Left kidney (tissue), 2 donors: ENCODE data around the gene PSME3. TPM values are rescaled to one million over a fixed set of nuclear protein-coding genes. Genes with fewer than 3 reads are reported as not detected.
"Not testable (repeated sequence)": the region's sequence is repeated elsewhere in the genome, so short reads cannot be mapped to it uniquely, and the experiment has no call there.

Source experiments
- DNase-seq: peaks from one replicate; pipeline ENCODE4 v3.0.0-alpha.2; 2013
- polyA plus RNA-seq: library from polyadenylated mRNA; unstranded; fragments of 120-200 nt; gene quantifications from one replicate; pipeline ENCODE4 v1.2.1, GENCODE V29; 2013; ENCODE audit not compliant: insufficient read length

PSME3 gene
- polyA plus RNA-seq, 1 donor: 108 TPM

DNA sequence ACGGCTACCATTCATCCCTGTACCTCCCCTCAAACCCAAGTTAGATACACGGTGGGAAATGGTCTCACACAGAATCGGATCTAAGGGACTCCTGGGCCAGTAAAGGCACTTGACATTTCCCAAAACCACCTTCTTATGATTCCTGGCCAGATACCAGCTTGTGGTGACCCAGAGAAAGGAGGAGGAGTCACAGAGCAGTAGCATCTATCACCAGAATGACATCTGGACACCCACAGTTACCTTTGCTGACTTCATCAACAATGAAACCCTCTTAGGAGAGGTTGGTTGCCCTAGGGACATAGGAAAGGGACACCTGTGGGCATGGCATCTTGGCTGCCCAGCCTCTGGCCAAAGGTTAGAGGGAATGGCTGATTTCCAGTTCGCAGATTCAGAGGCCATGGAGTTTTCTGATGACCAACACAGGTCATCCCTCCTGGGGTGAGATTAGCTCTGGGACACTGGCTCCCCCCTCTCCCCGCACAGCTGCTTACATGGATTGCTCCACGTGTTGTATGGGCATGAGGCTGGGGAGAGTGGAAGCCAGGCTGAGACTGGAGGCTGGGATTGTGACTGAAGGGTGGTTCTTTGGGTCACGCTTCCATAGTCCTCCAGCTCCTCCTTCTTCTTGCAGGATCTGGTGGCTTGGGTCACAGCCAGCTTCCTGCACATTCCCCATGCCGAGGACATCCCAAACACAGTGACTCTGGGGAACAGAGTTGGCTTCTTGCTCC is 16.4 kb downstream of the PSME3 start:
- no peak for DNase-seq

DNA sequence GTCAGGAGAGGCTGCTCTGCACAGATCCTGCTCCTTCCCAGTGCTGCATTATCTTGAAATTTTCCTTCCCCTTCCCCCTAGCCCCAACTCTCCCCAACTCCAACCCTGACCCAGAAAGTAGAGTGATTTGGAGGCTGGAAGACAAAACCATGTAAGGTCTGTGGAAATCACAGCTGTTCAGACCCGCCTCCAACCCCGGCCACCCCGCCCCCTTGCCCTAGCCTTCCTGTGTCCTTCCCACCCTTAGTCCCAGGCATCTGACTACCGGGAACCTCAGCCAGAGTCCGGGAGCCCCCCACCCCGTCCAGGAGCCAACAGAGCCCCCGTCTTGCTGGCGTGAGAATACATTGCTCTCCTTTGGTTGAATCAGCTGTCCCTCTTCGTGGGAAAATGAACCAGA is 17.8 kb downstream of the PSME3 start, which contains the start of gene AOC3:
TSS of gene AOC3 (plus strand) at position 246 of the 400 bp plus-strand sequence. CDS start at position 391, 145 bp downstream.
- no peak for DNase-seq

DNA sequence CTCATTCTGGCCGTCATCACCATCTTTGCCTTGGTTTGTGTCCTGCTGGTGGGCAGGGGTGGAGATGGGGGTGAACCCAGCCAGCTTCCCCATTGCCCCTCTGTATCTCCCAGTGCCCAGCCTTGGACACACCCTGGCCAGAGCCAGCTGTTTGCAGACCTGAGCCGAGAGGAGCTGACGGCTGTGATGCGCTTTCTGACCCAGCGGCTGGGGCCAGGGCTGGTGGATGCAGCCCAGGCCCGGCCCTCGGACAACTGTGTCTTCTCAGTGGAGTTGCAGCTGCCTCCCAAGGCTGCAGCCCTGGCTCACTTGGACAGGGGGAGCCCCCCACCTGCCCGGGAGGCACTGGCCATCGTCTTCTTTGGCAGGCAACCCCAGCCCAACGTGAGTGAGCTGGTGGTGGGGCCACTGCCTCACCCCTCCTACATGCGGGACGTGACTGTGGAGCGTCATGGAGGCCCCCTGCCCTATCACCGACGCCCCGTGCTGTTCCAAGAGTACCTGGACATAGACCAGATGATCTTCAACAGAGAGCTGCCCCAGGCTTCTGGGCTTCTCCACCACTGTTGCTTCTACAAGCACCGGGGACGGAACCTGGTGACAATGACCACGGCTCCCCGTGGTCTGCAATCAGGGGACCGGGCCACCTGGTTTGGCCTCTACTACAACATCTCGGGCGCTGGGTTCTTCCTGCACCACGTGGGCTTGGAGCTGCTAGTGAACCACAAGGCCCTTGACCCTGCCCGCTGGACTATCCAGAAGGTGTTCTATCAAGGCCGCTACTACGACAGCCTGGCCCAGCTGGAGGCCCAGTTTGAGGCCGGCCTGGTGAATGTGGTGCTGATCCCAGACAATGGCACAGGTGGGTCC is 18.4 kb downstream of the PSME3 start:
- DNase-seq: not testable (repeated sequence)

DNA sequence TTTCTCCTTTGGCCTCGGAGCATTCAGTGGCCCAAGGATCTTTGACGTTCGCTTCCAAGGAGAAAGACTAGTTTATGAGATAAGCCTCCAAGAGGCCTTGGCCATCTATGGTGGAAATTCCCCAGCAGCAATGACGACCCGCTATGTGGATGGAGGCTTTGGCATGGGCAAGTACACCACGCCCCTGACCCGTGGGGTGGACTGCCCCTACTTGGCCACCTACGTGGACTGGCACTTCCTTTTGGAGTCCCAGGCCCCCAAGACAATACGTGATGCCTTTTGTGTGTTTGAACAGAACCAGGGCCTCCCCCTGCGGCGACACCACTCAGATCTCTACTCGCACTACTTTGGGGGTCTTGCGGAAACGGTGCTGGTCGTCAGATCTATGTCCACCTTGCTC is 19.2 kb downstream of the PSME3 start:
- no peak for DNase-seq

DNA sequence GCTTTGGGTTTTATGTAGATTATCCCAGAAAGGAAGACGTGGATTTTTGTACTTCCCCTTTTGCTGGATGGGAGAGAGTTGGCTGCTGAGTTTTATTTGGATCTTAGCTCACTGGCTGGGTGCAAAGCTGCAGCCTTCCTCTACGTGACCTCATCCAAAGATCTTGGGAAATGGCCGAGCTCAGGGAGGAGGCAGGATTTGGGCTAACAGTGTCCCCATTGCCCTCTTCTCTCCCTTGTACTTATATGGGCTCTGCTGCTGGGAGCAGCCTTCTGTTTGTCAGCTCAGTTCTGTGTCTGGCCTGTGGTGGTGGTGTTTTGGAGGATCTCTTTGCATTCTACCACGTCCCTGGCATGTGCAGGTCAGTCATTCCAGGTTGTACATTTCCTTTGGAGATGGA is 19.8 kb downstream of the PSME3 start:
- DNase-seq: no peak

DNA sequence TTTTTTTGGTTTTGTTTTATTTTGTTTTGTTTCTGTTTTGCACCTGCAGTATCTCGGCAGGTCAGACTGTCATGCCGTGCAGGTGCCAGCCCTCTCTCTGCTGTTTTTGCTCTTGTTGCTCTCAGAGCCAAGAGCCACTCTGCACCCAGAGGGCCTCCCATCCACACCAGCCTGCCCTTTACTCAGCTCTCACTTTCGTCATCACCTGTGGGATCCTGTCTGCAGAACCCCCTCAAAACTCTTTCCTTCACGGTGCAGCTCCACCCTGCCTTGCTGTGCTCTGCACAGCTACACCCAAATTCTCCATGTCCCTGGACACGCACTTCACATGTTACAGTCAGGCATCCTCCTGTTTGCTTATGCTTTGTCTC is 20.4 kb downstream of the PSME3 start:
- no peak for DNase-seq

DNA sequence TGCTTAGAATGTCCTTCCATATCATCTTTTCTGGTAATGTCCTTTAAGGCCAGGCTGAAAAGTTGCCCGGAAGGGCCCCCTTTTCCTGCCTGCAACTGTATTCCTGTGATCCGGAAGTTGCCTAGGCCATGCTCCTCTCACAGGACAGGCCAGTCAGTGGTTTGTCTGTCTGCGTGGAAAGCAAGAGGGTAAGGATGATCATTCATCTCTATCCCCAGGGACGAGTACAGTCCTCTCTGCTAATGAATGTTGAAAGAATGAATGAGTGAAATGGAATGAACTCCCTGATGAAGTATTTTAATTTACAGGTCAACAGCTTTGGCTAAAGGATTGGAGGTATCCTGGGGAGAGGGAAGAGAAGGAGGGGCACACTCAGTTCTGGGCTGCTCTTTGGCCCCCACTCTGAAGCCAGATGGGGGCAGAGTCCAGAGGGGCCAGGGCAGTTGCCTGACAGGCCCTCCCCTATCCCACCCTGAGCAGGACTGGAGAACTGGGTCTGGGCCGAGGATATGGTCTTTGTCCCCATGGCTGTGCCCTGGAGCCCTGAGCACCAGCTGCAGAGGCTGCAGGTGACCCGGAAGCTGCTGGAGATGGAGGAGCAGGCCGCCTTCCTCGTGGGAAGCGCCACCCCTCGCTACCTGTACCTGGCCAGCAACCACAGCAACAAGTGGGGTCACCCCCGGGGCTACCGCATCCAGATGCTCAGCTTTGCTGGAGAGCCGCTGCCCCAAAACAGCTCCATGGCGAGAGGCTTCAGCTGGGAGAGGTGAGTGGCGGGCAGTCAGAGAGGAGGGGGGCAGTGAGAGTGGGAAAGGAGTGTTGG is 21.0 kb downstream of the PSME3 start:
- DNase-seq: no peak

DNA sequence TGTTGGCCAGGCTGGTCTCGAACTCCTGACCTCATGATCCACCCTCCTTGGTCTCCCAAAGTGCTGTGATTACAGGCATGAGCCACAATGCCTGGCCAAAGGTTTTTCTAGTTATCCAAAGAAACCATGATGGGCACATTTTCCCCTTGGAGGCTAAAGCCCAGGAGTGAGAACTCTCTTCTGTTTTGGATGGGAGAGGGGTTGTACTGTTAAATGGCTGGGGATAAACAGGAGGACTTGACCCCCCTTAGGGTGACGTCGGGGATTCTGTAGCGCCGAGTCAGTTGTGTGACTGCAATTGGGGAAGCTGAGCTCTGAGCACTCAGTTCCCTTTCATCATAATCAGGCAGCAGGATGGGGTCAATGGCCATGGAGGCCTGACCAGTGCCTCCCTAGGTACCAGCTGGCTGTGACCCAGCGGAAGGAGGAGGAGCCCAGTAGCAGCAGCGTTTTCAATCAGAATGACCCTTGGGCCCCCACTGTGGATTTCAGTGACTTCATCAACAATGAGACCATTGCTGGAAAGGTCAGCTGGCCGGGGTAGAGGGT is 21.9 kb downstream of the PSME3 start:
- DNase-seq: no peak

DNA sequence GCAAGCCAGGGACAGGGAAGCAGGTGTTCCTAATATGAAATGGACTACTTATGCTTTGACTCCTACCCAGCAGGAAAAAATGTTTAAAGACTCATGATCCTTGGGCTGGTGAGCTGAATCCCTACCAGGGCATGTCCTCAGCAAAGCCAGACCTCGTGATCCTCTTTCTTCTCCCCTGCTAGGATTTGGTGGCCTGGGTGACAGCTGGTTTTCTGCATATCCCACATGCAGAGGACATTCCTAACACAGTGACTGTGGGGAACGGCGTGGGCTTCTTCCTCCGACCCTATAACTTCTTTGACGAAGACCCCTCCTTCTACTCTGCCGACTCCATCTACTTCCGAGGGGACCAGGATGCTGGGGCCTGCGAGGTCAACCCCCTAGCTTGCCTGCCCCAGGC is 22.9 kb downstream of the PSME3 start:
- not testable (repeated sequence) for DNase-seq

DNA sequence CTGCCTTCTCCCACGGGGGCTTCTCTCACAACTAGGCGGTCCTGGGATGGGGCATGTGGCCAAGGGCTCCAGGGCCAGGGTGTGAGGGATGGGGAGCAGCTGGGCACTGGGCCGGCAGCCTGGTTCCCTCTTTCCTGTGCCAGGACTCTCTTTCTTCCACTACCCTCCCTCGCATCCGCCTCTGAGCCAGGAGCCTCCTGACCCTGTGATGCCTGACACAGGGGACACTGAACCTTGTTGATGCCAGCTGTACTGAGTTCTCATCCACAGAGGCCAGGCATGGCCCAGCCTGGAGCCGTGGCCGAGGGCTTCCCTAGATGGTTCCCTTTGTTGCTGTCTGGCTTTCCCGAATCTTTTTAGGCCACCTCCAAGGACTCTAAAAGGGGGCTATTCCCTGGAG is 23.3 kb downstream of the PSME3 start:
- not testable (repeated sequence) for DNase-seq

DNA sequence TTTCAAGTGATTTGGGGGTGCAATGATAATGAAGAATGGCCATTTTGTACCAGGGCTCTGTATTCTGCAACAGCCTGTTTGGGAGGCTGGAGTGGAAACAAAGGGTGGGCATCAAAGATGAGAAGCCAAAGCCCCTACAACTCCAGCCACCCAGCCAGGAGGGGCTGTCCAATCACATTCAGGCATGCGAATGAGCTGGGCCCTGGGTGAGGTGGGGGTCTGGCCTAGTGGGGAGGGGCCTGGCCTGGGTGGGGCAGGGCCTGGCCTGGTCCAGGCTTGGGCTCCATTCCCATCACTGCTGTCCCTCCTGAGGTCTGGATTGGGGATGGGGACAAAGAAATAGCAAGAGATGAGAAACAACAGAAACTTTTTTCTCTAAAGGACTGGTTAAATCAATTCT is 24.2 kb downstream of the PSME3 start:
- no peak for DNase-seq

DNA sequence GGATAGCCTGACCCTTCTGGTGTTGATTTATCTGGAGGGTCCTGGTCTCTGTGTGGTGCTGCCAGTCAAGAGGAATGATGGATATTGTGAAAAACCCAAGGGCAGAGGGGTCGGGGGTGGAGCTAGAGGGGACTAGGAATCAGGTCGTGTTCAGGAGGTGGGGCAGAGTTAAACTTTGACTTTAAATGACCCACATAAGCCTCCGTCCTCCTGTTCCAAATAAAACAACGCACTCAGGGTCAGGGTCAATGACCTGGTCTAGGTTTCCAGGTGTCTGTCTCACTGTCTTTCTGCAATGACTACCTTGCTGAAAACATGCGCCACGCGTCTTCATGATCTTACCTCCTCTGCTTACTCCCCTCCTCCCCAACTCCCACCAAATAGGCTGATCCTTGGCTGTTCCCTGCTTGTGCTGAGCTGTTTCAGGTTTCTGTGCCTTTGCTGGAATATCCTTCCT is 32.5 kb downstream of the PSME3 start:
- no peak for DNase-seq

DNA sequence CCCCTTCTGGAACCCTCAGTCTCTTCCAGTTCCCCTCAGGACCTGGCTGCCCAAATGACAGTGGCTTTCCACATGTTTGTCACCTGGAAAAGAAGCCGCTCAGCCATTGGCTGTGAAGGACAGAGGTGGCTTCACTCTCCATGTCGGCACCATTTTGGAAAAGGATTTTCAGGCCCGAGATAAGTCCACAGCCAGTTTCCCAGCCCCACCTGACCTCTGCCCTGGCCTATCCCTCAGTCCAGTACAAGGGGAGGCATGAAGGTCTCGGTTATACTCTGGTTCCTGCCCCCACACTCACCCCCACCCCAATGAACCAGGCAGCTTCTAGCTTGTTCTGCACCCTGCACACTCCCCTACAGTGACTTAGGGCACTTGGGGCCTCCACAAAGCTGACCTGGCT is 33.0 kb downstream of the PSME3 start:
- DNase-seq: no peak

DNA sequence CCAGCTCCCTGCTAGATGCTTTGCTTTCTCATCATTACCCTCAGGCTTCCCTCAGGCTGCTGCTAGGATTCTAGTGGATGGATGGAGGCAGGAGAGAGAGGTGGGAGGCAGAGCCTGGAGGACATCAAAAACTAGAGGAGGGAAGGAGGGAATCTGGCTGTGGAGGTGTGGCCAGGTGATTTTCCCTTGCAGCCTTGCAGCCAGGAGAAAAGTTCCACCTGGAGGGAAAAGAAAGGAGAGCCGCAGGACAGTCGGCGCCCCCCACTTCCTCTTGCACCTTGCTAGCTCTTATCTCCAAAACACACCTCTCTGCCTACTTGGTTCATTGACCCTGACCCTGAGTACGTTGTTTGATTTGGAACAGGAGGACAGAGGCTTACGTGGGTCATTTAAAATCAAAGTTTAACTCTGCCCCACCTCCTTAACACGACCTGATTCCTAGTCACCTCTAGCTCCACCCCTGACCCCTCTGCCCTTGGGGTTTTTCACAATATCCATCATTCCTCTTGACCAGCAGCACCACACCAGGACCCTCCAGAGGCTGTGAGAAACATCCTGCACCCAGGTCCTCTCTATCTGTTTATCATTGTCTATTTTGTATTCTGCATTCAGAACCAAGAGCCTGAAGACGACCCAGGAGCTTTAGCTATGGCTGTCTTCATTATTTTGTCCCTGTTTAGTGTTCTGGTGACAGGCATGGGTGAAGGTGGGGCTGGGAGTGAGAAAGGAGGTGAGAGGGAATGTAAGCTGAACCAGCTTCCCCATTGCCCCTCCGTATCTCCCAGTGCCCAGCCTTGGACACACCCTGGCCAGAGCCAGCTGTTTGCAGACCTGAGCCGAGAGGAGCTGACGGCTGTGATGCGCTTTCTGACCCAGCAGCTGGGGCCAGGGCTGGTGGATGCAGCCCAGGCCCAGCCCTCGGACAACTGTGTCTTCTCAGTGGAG is 33.7 kb downstream of the PSME3 start:
- DNase-seq: no peak

DNA sequence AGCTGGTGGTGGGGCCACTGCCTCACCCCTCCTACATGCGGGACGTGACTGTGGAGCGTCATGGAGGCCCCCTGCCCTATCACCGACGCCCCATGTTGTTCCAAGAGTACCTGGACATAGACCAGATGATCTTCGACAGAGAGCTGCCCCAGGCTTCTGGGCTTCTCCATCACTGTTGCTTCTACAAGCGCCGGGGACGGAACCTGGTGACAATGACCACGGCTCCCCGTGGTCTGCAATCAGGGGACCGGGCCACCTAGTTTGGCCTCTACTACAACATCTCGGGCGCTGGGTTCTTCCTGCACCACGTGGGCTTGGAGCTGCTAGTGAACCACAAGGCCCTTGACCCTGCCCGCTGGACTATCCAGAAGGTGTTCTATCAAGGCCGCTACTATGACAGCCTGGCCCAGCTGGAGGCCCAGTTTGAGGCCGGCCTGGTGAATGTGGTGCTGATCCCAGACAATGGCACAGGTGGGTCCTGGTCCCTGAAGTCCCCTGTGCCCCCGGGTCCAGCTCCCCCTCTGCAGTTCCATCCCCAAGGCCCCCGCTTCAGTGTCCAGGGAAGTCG is 34.6 kb downstream of the PSME3 start:
- not testable (repeated sequence) for DNase-seq

DNA sequence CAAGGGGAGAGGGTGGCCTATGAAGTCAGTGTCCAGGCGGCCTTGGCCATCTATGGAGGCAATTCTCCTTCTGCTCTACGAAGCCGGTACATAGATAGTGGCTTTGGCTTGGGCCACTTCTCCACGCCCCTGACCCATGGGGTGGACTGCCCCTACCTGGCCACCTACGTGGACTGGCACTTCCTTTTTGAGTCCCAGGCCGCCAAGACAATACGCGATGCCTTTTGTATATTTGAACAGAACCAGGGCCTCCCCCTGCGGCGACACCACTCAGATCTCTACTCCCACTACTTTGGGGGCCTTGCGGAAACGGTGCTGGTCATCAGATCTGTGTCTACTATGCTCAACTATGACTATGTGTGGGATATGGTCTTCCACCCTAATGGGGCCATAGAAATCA is 35.1 kb downstream of the PSME3 start:
- DNase-seq: no peak

DNA sequence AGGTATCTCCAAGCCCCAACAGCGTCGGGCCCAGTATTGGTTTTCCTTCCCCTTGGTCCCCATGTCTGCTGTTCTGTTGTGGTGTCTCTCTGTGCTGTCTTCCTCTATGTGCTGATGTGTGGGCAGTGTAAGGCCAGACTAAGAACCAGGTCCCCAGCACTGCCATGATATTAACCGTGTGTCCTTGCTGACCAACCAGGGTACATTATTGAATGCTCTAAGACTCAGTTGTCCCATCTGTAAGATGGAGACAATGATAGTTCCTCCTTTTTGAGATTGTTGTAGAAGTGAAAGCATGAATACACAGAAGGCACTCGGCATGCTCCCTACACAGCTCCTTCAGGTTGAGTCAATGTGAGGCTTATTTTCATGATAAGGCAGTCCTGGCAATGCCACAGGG is 38.5 kb downstream of the PSME3 start:
- no peak for DNase-seq

DNA sequence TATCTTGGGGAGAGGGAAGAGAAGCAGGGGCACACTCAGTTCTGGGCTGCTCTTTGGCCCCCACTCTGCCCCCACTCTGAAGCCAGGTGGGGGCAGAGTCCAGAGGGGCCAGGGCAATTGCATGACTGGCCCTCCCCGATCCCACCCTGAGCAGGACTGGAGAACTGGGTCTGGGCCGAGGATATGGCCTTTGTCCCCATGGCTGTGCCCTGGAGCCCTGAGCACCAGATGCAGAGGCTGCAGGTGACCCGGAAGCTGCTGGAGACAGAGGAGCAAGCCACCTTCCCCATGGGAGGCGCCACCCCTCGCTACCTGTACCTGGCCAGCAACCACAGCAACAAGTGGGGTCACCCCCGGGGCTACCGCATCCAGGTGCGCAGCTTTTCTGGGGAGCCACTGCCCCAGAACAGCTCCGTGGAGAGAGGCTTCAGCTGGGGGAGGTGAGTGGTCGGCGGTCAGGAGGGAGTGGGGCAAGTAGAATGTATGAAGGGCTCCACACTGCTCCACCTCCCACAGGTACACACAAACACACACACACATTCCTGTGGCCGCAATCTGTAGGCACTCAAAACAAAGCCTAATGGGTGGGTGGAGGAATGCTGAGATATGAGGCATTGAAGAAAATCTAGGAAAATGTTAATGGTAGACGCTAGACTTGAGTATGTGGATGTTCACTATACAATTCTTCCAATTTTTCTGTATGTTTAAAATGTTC is 39.2 kb downstream of the PSME3 start:
- no peak for DNase-seq

DNA sequence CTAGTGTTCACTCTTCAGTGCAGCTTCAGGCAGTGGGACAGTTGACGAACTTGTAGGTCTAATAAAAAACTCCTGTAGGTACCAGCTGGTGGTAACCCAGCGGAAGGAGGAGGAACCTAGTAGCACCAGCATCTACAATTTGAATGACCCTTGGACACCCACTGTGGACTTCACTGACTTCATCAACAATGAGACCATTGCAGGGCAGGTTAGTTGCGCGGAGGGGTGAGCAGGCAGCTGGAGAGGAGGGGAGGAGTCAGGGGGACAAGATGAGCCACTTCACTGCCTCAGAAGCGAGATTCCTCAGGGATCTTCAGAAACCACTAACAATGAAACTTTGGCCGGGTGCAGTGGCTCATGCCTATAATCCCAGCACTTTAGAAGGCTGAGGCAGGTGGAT is 40.1 kb downstream of the PSME3 start:
- no peak for DNase-seq
